HUES48 (cell line): ENCODE measurements around the gene UNKL.

Experiments used
- H3K27ac ChIP-seq: one replicate; pipeline ENCODE4 v1.7.0; 2013; ENCODE audit warnings: low read depth, low read length, inconsistent platforms
- H3K27me3 ChIP-seq: 2 replicates; pipeline ENCODE4 v1.6.1; 2013; ENCODE audit warnings: mild to moderate bottlenecking, low read length; ENCODE audit not compliant: control insufficient read depth, insufficient read depth
- H3K36me3 ChIP-seq: 2 replicates; pipeline ENCODE4 v1.6.1; 2013; ENCODE audit warnings: low read length; ENCODE audit not compliant: control insufficient read depth, insufficient read depth
- H3K4me1 ChIP-seq: 2 replicates; pipeline ENCODE4 v1.6.1; 2013; ENCODE audit warnings: mild to moderate bottlenecking, low read length; ENCODE audit not compliant: control insufficient read depth, insufficient read depth
- H3K4me3 ChIP-seq: 2 replicates; pipeline ENCODE4 v1.5.1; 2013; ENCODE audit warnings: mild to moderate bottlenecking, low read depth, low read length
- H3K9ac ChIP-seq: 2 replicates; pipeline ENCODE4 v1.6.1; 2013; ENCODE audit warnings: mild to moderate bottlenecking, low read depth, low read length, moderate library complexity
- H3K9me3 ChIP-seq: 2 replicates; pipeline ENCODE4 v1.6.1; 2013; ENCODE audit warnings: low read length; ENCODE audit not compliant: control insufficient read depth, insufficient read depth

The UNKL gene

GRCh38 chr16:1397779-1398178 lies 16.7 kb downstream of the UNKL start:
- no peak overlapping the region for H3K9ac ChIP-seq

GRCh38 chr16:1395444-1396031 lies 19.0 kb downstream of the UNKL start:
- Histone ChIP-seq H3K27ac (no peak overlapping the region), H3K9ac (no peak overlapping the region), H3K4me1 (no peaks in the 10 kb centered on the region), H3K9me3 (no peaks in the 10 kb centered on the region), H3K36me3 (peaks cover 13% of the 10 kb centered on the region), H3K4me3 (no peak overlapping the region), H3K27me3 (no peaks in the 10 kb centered on the region)

More at GRCh38 chr16:1397779-1398178, 16.7 kb downstream of the UNKL start:
- H3K27ac ChIP-seq: no peak overlapping the region
- H3K9me3 ChIP-seq: no peaks in the 10 kb centered on the region
- H3K27me3 ChIP-seq: no peaks in the 10 kb centered on the region
- peaks cover 27% of the 10 kb centered on the region for H3K36me3 ChIP-seq
- no peak overlapping the region for H3K4me3 ChIP-seq
- H3K4me1 ChIP-seq: no peaks in the 10 kb centered on the region

GRCh38 chr16:1394367-1394951 lies 20.0 kb downstream of the UNKL start:
- no peak overlapping the region for H3K9ac ChIP-seq
- no peaks in the 10 kb centered on the region for H3K27me3 ChIP-seq
- H3K4me3 ChIP-seq: no peak overlapping the region
- no peaks in the 10 kb centered on the region for H3K4me1 ChIP-seq
- no peak overlapping the region for H3K27ac ChIP-seq
- peaks cover 22% of the 10 kb centered on the region for H3K36me3 ChIP-seq
- H3K9me3 ChIP-seq: no peaks in the 10 kb centered on the region

GRCh38 chr16:1393613-1394176 lies 20.8 kb downstream of the UNKL start:
- H3K9ac ChIP-seq: no peak overlapping the region
- peaks cover 21% of the 10 kb centered on the region for H3K36me3 ChIP-seq
- no peak overlapping the region for H3K4me3 ChIP-seq
- no peak overlapping the region for H3K27ac ChIP-seq
- no peaks in the 10 kb centered on the region for H3K9me3 ChIP-seq
- H3K27me3 ChIP-seq: no peaks in the 10 kb centered on the region
- H3K4me1 ChIP-seq: no peaks in the 10 kb centered on the region

GRCh38 chr16:1392826-1393225 lies 21.7 kb downstream of the UNKL start:
- H3K36me3 ChIP-seq: peaks cover 25% of the 10 kb centered on the region
- no peak overlapping the region for H3K4me3 ChIP-seq
- no peaks in the 10 kb centered on the region for H3K9me3 ChIP-seq
- H3K4me1 ChIP-seq: no peaks in the 10 kb centered on the region
- H3K27me3 ChIP-seq: no peaks in the 10 kb centered on the region
- H3K27ac ChIP-seq: no peak overlapping the region
- no peak overlapping the region for H3K9ac ChIP-seq

- H3K36me3 ChIP-seq: peaks cover 25% of the 10 kb centered on the region
- no peak overlapping the region for H3K27ac ChIP-seq
- no peak overlapping the region for H3K4me3 ChIP-seq
- no peak overlapping the region for H3K9ac ChIP-seq
- H3K9me3 ChIP-seq: no peaks in the 10 kb centered on the region
- no peaks in the 10 kb centered on the region for H3K27me3 ChIP-seq
- H3K4me1 ChIP-seq: no peaks in the 10 kb centered on the region
These were observed 24.2 kb downstream of the UNKL start for GRCh38 chr16:1390239-1390779.

- no peak overlapping the region for H3K27ac ChIP-seq
- no peak overlapping the region for H3K9ac ChIP-seq
- H3K4me1 ChIP-seq: no peaks in the 10 kb centered on the region
- no peak overlapping the region for H3K4me3 ChIP-seq
- H3K27me3 ChIP-seq: no peaks in the 10 kb centered on the region
- H3K36me3 ChIP-seq: peaks cover 27% of the 10 kb centered on the region
- no peaks in the 10 kb centered on the region for H3K9me3 ChIP-seq
These were observed 24.7 kb downstream of the UNKL start for GRCh38 chr16:1389762-1390161.

- peaks cover 26% of the 10 kb centered on the region for H3K36me3 ChIP-seq
- H3K4me3 ChIP-seq: no peak overlapping the region
- no peak overlapping the region for H3K27ac ChIP-seq
- H3K4me1 ChIP-seq: no peaks in the 10 kb centered on the region
- no peaks in the 10 kb centered on the region for H3K9me3 ChIP-seq
- H3K27me3 ChIP-seq: no peaks in the 10 kb centered on the region
- no peak overlapping the region for H3K9ac ChIP-seq
These were observed 27.2 kb downstream of the UNKL start for GRCh38 chr16:1387331-1387730.

- Histone ChIP-seq H3K4me3 (no peak overlapping the region), H3K9me3 (no peaks in the 10 kb centered on the region), H3K4me1 (no peaks in the 10 kb centered on the region), H3K27ac (no peak overlapping the region), H3K36me3 (peaks cover 30% of the 10 kb centered on the region), H3K27me3 (no peaks in the 10 kb centered on the region), H3K9ac (no peak overlapping the region)
These were observed 29.3 kb downstream of the UNKL start for GRCh38 chr16:1385232-1385631.

GRCh38 chr16:1383556-1383955 lies 30.9 kb downstream of the UNKL start:
- no peaks in the 10 kb centered on the region for H3K27me3 ChIP-seq
- H3K27ac ChIP-seq: no peak overlapping the region
- H3K9ac ChIP-seq: no peak overlapping the region
- no peak overlapping the region for H3K4me3 ChIP-seq
- H3K36me3 ChIP-seq: peaks cover 16% of the 10 kb centered on the region
- no peaks in the 10 kb centered on the region for H3K9me3 ChIP-seq
- 0 out of 2 replicates have a peak, but pooled peaks cover 2% of the 10 kb centered on the region for H3K4me1 ChIP-seq
